Endothelial cell of umbilical vein (primary cell): ENCODE data around the gene TTC33. TPM values are rescaled to one million over a fixed set of nuclear protein-coding genes. Genes with fewer than 3 reads are reported as not detected.

Experiments used
- BruUV-seq: library from RNA; stranded (reverse); fragments of 400-500 nt; replicated peaks from 2 replicates; lab custom pipeline; 2021; lab: Mats Ljungman, UMichigan
- CTCF ChIA-PET: fragments of 300-600, 350-600 bp; sonication (Branson Sonifier 250); formaldehyde crosslinking; loops from one replicate; lab custom pipeline; 2021; ENCODE audit warnings: antibody characterized with exemption, inconsistent platforms; lab: Charles Lee
- POLR2A ChIA-PET: fragments of 300-600, 350-600 bp; sonication (Branson Sonifier 250); formaldehyde crosslinking; loops from one replicate; lab custom pipeline; 2021; ENCODE audit warnings: antibody characterized with exemption, inconsistent platforms; lab: Charles Lee
- DNase-seq: peaks from one replicate; pipeline ENCODE4 v3.0.0-alpha.2; 2011; ENCODE audit warnings: low read depth, low spot score
- FAIRE-seq: peaks from 2 replicates; lab custom pipeline; 2011; peaks lifted over from hg19 to GRCh38; lab: Jason Lieb, UNC
- H2AFZ ChIP-seq: 2 replicates; pipeline ENCODE4 v1.6.0; 2012; ENCODE audit warnings: low read depth, low read length, control low read depth, inconsistent platforms
- H3K27ac ChIP-seq: 2 replicates; pipeline ENCODE4 v1.5.1; 2011; ENCODE audit warnings: low read depth, mild to moderate bottlenecking, control low read depth, low read length, moderate library complexity; ENCODE audit not compliant: insufficient read depth
- H3K27me3 ChIP-seq, 2 experiments: 2 replicates each; pipeline versions ENCODE4 v1.6.0 to v1.6.1; 2011; ENCODE audit warnings: low read length in 2 of 2, mixed read lengths in 1 of 2; ENCODE audit not compliant: control insufficient read depth in 2 of 2, insufficient read depth in 2 of 2
- H3K36me3 ChIP-seq, 2 experiments: 2 replicates in 1 of 2; 3 replicates in 1 of 2; pipeline ENCODE4 v1.5.1; 2011; ENCODE audit warnings: low read length in 2 of 2, mild to moderate bottlenecking in 1 of 2, moderate library complexity in 1 of 2; ENCODE audit not compliant: control insufficient read depth in 2 of 2, insufficient read depth in 2 of 2; ENCODE audit errors: extremely low read depth in 1 of 2
- H3K4me1 ChIP-seq: 3 replicates; pipeline ENCODE4 v1.5.1; 2011; ENCODE audit warnings: mild to moderate bottlenecking, low read length; ENCODE audit not compliant: control insufficient read depth, insufficient read depth; ENCODE audit errors: extremely low read depth
- H3K4me2 ChIP-seq: 2 replicates; pipeline ENCODE4 v1.6.1; 2011; ENCODE audit warnings: low read length, control low read depth, mixed read lengths; ENCODE audit not compliant: insufficient read depth
- H3K4me3 ChIP-seq, 3 experiments: fragments of 200-600 bp in 1 of 3; sonication (generic), shearing (Covaris generic) in 1 of 3; replicated peaks in 1 of 3; 2 replicates each; pipeline ENCODE4 v1.5.1; 2011 to 2016; ENCODE audit warnings: control low read depth in 3 of 3, low read length in 3 of 3, mild to moderate bottlenecking in 2 of 3, inconsistent platforms in 1 of 3, low read depth in 1 of 3, moderate library complexity in 1 of 3; ENCODE audit not compliant: insufficient read depth in 1 of 3
- H3K79me2 ChIP-seq: 2 replicates; pipeline ENCODE4 v1.6.0; 2012; ENCODE audit warnings: low read length, inconsistent platforms; ENCODE audit not compliant: control insufficient read depth, insufficient read depth
- H3K9ac ChIP-seq: replicated peaks from 2 replicates; pipeline ENCODE3; 2011; ENCODE audit warnings: low read length, control low read depth; ENCODE audit not compliant: insufficient read depth; ENCODE audit errors: extremely low read depth
- H3K9me1 ChIP-seq: replicated peaks from 3 replicates; pipeline ENCODE4 v1.6.0; 2011; ENCODE audit warnings: mild to moderate bottlenecking, low read length; ENCODE audit not compliant: control insufficient read depth, insufficient read depth; ENCODE audit errors: extremely low read depth
- H3K9me3 ChIP-seq: replicated peaks from 2 replicates; pipeline ENCODE4 v1.5.1; 2012; ENCODE audit warnings: low read length, inconsistent platforms; ENCODE audit not compliant: control insufficient read depth, insufficient read depth
- H4K20me1 ChIP-seq: replicated peaks from 2 replicates; pipeline ENCODE3; 2011; ENCODE audit warnings: mild to moderate bottlenecking, low read length; ENCODE audit not compliant: control insufficient read depth, insufficient read depth; ENCODE audit errors: extremely low read depth
- CTCF ChIP-seq, 2 donors: IDR thresholded peaks; 1 replicate in 1 of 2; 2 replicates in 1 of 2; pipeline ENCODE4 v1.5.1; 2011; ENCODE audit warnings: low read length in 2 of 2, mild to moderate bottlenecking in 2 of 2, moderate library complexity in 2 of 2, control low read depth in 1 of 2, inconsistent platforms in 1 of 2, low read depth in 1 of 2; ENCODE audit not compliant: insufficient read depth in 1 of 2; ENCODE audit errors: extremely low read depth in 1 of 2
- EZH2 ChIP-seq: IDR thresholded peaks from 2 replicates; pipeline ENCODE4 v1.6.1; 2012; ENCODE audit warnings: borderline replicate concordance, low read depth, mild to moderate bottlenecking, moderate library complexity, low read length, inconsistent platforms; ENCODE audit not compliant: severe bottlenecking
- FOS ChIP-seq: IDR thresholded peaks from 2 replicates; pipeline ENCODE4 v1.6.1; 2011; ENCODE audit warnings: mild to moderate bottlenecking, low read length, moderate library complexity, borderline replicate concordance; ENCODE audit not compliant: insufficient read depth
- GATA2 ChIP-seq: IDR thresholded peaks from 2 replicates; pipeline ENCODE4 v1.7.0; 2011; ENCODE audit warnings: low read depth, mild to moderate bottlenecking, moderate library complexity, mixed read lengths, low read length; ENCODE audit not compliant: insufficient read length, insufficient read depth
- JUN ChIP-seq: IDR thresholded peaks from 2 replicates; pipeline ENCODE4 v1.6.1; 2011; ENCODE audit warnings: borderline replicate concordance, low read depth; ENCODE audit not compliant: insufficient read length, insufficient read depth
- MAX ChIP-seq: IDR thresholded peaks from 2 replicates; pipeline ENCODE4 v1.6.1; 2011; ENCODE audit not compliant: insufficient read depth, insufficient read length
- MYC ChIP-seq: IDR thresholded peaks from one replicate; pipeline ENCODE4 v1.6.1; 2011; ENCODE audit warnings: mild to moderate bottlenecking, low read depth, low read length
- POLR2A ChIP-seq: IDR thresholded peaks from 2 replicates; pipeline ENCODE4 v1.6.1; 2012; ENCODE audit warnings: low read depth, mild to moderate bottlenecking, control low read depth, low read length
- POLR2AphosphoS5 ChIP-seq: IDR thresholded peaks from 2 replicates; pipeline ENCODE4 v1.6.1; 2012; ENCODE audit warnings: low read depth, mild to moderate bottlenecking, control low read depth, low read length, moderate library complexity; ENCODE audit not compliant: insufficient read depth
- dilution Hi-C: fragments of 300-500 bp; cut with MboI; formaldehyde crosslinking; loops from one replicate; pipeline ENCODE4 v1.15.0; 2019; ENCODE audit warnings: low sequenced_read_pairs; ENCODE audit not compliant: extremely low pct_ligation_motif_present
- intact Hi-C: fragments of 100-400 bp; cut with micrococcal nuclease; formaldehyde crosslinking; loops from one replicate; pipeline ENCODE4 v1.10.0; 2022
- polyA plus RNA-seq, 4 experiments: library from polyadenylated mRNA; depleted of rRNA in 3 of 4; stranded (reverse) in 3 of 4; unstranded in 1 of 4; fragments of >200 nt; gene quantifications; 2 replicates each; pipeline versions ENCODE4 v1.2.1 to v1.2.3, GENCODE V29; 2011 to 2012; ENCODE audit warnings: missing spikeins in 1 of 4
- total RNA-seq: library from RNA; stranded (reverse); gene quantifications from 2 replicates; pipeline ENCODE4 v1.2.3, GENCODE V29; 2021

The TTC33 gene
- total and polyA plus RNA-seq, 2 donors (not counting 3 experiments of a cell fraction or from before 2014, with no cell fraction given) = 2.2 to 11.7 TPM

- H3K79me2 ChIP-seq = no peaks in the 10 kb centered on the region
- no peak overlapping the region for H3K4me3 ChIP-seq
- ChIA-PET POLR2A (no interaction called here), CTCF (no interaction called here)
- no TSS peak for BruUV-seq
- H2AFZ ChIP-seq = no peak overlapping the region
- H4K20me1 ChIP-seq = no peaks in the 10 kb centered on the region
- TF ChIP-seq MAX (no peak), GATA2 (no peak), CTCF (IDR thresholded peaks at IDR 0.05; ENCODE audit: extremely low read depth in 1 of 2, insufficient read depth in 1 of 2, low read depth in 1 of 2, low read length in 2 of 2) (no peak), FOS (no peak), EZH2 (no peak), POLR2A (no peak), JUN (no peak), POLR2AphosphoS5 (no peak), MYC (no peak)
- no peaks in the 10 kb centered on the region for H3K9me1 ChIP-seq
- intact Hi-C loops = no loop called here
- dilution Hi-C loops = no loop called here
- DNase-seq (no peak), FAIRE-seq (no peak)
- no peak overlapping the region for H3K27ac ChIP-seq
- no peaks in the 10 kb centered on the region for H3K36me3 ChIP-seq
- no peak overlapping the region for H3K9ac ChIP-seq
- no peak overlapping the region for H3K4me2 ChIP-seq
- no peaks in the 10 kb centered on the region for H3K9me3 ChIP-seq
- H3K27me3 ChIP-seq = no peaks in the 10 kb centered on the region
- peaks cover 6% of the 10 kb centered on the region for H3K4me1 ChIP-seq
Measured at GRCh38 chr5:40649463-40650030, 106.2 kb downstream of the TTC33 start.
